Measurements from ENCODE around the gene EMP2.

- no peak for TF ChIP-seq CTCF (IDR thresholded peaks at IDR 0.05)
- TF ChIP-seq POLR2A (IDR thresholded peaks at IDR 0.05): no peak
- no peak for TF ChIP-seq EP300 (IDR thresholded peaks at IDR 0.05)
Observed at GRCh38 chr16:10605636-10606035, 25.2 kb upstream of the EMP2 start.
